ENCODE measurements around the gene GDE1. TPM values are rescaled to one million over a fixed set of nuclear protein-coding genes. Genes with fewer than 3 reads are reported as not detected.

The GDE1 gene, protein sequence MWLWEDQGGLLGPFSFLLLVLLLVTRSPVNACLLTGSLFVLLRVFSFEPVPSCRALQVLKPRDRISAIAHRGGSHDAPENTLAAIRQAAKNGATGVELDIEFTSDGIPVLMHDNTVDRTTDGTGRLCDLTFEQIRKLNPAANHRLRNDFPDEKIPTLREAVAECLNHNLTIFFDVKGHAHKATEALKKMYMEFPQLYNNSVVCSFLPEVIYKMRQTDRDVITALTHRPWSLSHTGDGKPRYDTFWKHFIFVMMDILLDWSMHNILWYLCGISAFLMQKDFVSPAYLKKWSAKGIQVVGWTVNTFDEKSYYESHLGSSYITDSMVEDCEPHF
- total RNA-seq (10 to 100 TPM; 27.9 to 30.5 TPM), polyA plus RNA-seq (39.8 TPM)

DNA sequence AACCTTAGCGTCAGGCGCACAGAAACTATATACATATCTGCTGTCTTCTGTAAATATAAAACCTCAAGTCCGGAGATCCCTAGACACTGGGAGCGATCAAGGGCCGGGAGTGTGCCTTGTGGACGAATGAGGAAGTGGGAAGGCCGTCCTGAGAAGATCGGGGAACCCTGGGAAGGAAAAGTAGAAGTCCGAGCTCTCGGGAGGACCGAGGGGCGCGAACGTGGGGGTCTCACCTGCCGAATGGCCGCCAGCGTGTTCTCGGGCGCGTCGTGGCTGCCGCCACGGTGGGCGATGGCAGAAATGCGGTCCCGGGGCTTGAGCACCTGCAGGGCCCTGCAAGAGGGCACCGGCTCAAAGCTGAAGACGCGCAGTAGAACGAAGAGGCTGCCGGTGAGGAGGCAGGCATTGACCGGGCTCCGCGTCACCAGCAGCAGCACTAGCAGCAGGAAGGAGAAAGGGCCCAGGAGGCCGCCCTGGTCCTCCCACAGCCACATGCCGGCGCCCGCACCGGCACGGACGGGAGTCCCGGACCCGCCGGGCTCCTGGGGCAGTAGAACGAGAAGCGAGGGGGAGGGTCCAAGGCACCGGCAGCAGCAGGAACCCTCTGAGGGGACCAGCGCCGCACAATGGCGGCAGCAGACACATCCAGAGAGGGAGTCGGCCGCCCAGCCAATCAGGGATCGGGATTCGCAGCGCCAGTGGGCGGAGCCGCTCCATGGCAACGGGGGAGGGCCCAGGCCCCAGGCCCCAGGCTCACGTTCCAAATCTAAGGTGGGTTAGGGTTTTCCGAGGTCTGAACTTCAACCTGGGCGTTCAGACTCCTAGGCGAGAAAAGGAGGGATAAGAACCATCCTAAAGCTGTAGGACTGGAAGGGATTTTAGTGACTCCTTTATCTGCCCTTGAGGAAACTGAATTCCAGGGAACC, at the start of gene GDE1:
GDE1 (minus strand) TSS at position 628 of the 926 bp plus-strand sequence; CDS start at position 494, 134 bp downstream.
- no peaks in the 10 kb centered on the region for H3K9me3 Mint-ChIP-seq
- peak within 1 kb of the TSS; percentile 79 for H3K27ac ChIP-seq (ENCODE audit: low read depth, low read length)
- peaks cover 37% of the 10 kb centered on the region for H3K4me1 ChIP-seq (ENCODE audit: insufficient read depth, low read length)
- H3K27ac Mint-ChIP-seq = peak within 1 kb of the TSS; percentile 85 to 100 (median 96)
- H3K27me3 ChIP-seq (ENCODE audit: insufficient read depth, low read length, poor library complexity, severe bottlenecking) = no peaks in the 10 kb centered on the region
- CTCF ChIA-PET = interaction anchor here (1.6 to 1.8 kb wide), 2 partner anchors 20 to 33 kb away, joined by 3 to 5 read pairs; partner anchors contain the start of gene VPS35L
- H3K4me1 Mint-ChIP-seq = peaks cover 53 to 81% (median 75%) of the 10 kb centered on the region in 3 donors
- peaks cover 2 to 32% (median 6%) of the 10 kb centered on the region in 3 donors for H3K36me3 Mint-ChIP-seq
- H3K36me3 ChIP-seq (ENCODE audit: insufficient read depth, low read length) = peaks cover 2% of the 10 kb centered on the region
- H3K4me3 ChIP-seq (ENCODE audit: low read length) = peak within 1 kb of the TSS; percentile 91
- no peaks in the 10 kb centered on the region for H3K9me3 ChIP-seq (ENCODE audit: low read length)
- peak; percentile 87 to 94 (median 89) for DNase-seq
- no peaks in the 10 kb centered on the region for H3K27me3 Mint-ChIP-seq
- peak within 1 kb of the TSS; percentile 90 to 99 (median 94) for H3K4me3 Mint-ChIP-seq
- POLR2A ChIA-PET = interaction anchor here (0.5 to 0.6 kb wide), 2 partner anchors 33 to 446 kb away, joined by 3 read pairs; no protein-coding TSS in a partner anchor

DNA sequence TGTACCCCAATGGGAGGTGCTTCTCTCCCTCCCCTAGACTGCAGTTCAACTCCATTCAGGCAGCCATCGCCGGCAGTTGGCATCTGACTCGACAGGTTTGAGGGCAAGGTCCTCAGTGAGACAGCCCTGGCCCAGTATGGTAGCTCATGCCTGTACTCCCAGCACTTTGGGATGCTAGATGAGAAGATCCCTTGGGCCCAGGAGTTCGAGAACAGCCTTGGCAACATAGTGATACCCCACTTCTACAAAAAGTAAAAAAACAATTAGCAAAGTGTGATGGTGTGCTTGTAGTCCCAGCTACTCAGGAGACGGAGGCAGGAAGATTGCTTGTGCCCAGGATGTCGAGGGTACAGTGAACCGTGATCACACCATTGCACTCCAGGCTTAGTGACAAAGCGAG, 45.7 kb upstream of the GDE1 start:
- no peak overlapping the region for H3K4me3 ChIP-seq (ENCODE audit: low read length)
- H3K27me3 ChIP-seq (ENCODE audit: insufficient read depth, low read length, poor library complexity, severe bottlenecking) = no peaks in the 10 kb centered on the region
- DNase-seq = no peak
- no peaks in the 10 kb centered on the region for H3K4me1 ChIP-seq (ENCODE audit: insufficient read depth, low read length)
- peaks cover 6% of the 10 kb centered on the region for H3K36me3 ChIP-seq (ENCODE audit: insufficient read depth, low read length)
- Mint-ChIP-seq H3K4me1 (peaks cover 0 to 4% (median 3%) of the 10 kb centered on the region in 3 donors), H3K27me3 (peaks cover 0 to 2% of the 10 kb centered on the region in 2 donors), H3K27ac (peak overlapping the region in 1 of 8 donors; percentile 70), H3K36me3 (peaks cover 5 to 67% (median 8%) of the 10 kb centered on the region in 3 donors), H3K9me3 (no peaks in the 10 kb centered on the region), H3K4me3 (no peak overlapping the region)
- H3K9me3 ChIP-seq (ENCODE audit: low read length) = no peaks in the 10 kb centered on the region
- no peak overlapping the region for H3K27ac ChIP-seq (ENCODE audit: low read depth, low read length)
- ChIA-PET POLR2A (no interaction called here), CTCF (interaction anchor here (1.3 to 1.4 kb wide), 2 partner anchors 8 to 340 kb away, joined by 3 to 5 read pairs; no protein-coding TSS in a partner anchor)

DNA sequence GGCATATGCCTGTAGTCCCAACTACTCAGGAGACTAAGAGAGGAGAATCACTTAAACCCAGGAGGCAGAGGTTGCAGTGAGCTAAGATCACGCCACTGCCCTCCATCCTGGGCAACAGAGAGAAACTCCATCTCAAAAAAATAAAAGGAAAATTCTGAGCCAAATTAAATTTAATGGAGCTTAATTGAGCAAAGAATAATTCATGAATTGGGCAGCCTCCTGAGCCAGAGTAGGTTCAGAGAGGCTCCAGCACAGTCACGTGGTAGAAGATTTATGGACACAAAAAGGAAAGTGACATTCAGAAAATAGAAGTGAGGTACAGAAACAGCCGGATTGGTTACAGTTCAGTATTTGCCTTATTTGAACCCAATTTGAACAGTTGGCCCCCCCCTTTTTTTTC, 44.5 kb upstream of the GDE1 start:
- Histone ChIP-seq H3K4me1 (ENCODE audit: insufficient read depth, low read length) (no peaks in the 10 kb centered on the region), H3K27me3 (ENCODE audit: insufficient read depth, low read length, poor library complexity, severe bottlenecking) (no peaks in the 10 kb centered on the region), H3K36me3 (ENCODE audit: insufficient read depth, low read length) (peaks cover 6% of the 10 kb centered on the region), H3K4me3 (ENCODE audit: low read length) (no peak overlapping the region), H3K27ac (ENCODE audit: low read depth, low read length) (no peak overlapping the region), H3K9me3 (ENCODE audit: low read length) (no peaks in the 10 kb centered on the region)
- ChIA-PET POLR2A (no interaction called here), CTCF (interaction anchor here (1.1 to 1.3 kb wide), 2 partner anchors 15 to 341 kb away, joined by 3 read pairs; no protein-coding TSS in a partner anchor)
- Mint-ChIP-seq H3K4me3 (no peak overlapping the region), H3K9me3 (no peaks in the 10 kb centered on the region), H3K36me3 (peaks cover 5 to 57% (median 8%) of the 10 kb centered on the region in 3 donors), H3K4me1 (peaks cover 0 to 9% (median 3%) of the 10 kb centered on the region in 3 donors), H3K27me3 (peaks cover 0 to 2% of the 10 kb centered on the region in 2 donors), H3K27ac (no peak overlapping the region)
- DNase-seq = no peak

DNA sequence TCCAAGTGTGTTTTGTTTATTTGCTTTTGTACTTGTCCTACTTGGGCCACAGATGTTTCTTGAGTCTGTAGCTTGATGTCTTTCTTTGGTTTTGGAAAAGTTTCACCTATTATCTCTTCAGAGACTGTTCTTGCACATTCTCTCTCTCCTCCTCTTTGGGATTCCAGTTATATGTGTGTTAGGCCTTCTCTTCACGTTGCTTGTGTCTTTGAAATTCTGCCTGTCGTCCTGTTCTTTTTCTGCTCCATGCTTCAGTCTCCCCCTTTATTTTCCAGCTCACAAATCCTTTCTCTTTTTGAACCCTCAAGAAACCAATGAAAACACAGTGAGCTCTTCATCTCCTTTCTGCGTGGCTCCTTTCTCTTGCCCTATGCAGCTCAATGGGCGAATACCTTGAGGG, 41.5 kb upstream of the GDE1 start:
- Histone ChIP-seq H3K36me3 (ENCODE audit: insufficient read depth, low read length) (no peaks in the 10 kb centered on the region), H3K4me3 (ENCODE audit: low read length) (no peak overlapping the region), H3K27me3 (ENCODE audit: insufficient read depth, low read length, poor library complexity, severe bottlenecking) (no peaks in the 10 kb centered on the region), H3K27ac (ENCODE audit: low read depth, low read length) (no peak overlapping the region), H3K9me3 (ENCODE audit: low read length) (no peaks in the 10 kb centered on the region), H3K4me1 (ENCODE audit: insufficient read depth, low read length) (no peaks in the 10 kb centered on the region)
- Mint-ChIP-seq H3K4me3 (no peak overlapping the region), H3K9me3 (no peaks in the 10 kb centered on the region), H3K36me3 (peaks cover 5 to 36% (median 5%) of the 10 kb centered on the region in 3 donors), H3K27ac (no peak overlapping the region), H3K27me3 (peaks cover 0 to 2% of the 10 kb centered on the region in 2 donors), H3K4me1 (peaks cover 4 to 16% (median 6%) of the 10 kb centered on the region in 3 donors)
- ChIA-PET POLR2A (no interaction called here), CTCF (interaction anchor here (1.5 to 3.7 kb wide), 2 partner anchors 8 to 323 kb away, joined by 6 to 14 read pairs; partner anchors contain the start of gene VPS35L)
- no peak for DNase-seq

DNA sequence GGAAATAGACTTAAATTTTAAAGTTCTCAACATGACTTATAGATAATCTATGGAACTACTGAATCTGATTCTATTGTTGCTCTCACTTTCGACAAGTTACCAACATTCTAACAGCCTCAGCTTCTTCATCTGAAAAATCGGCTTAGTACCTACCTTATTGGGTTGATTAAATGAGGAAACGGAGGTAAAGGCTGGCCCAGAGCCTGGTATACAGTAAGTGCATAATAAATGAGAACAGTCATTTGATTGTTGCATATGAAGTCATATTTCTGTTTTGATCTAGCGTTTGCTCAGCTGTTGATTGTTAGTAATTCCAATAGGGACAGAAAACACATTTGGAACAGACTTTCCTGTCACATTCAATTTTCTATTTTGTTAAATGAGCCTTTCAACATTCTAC, 38.2 kb upstream of the GDE1 start:
- H3K27ac ChIP-seq (ENCODE audit: low read depth, low read length) = no peak overlapping the region
- POLR2A ChIA-PET = no interaction called here

DNA sequence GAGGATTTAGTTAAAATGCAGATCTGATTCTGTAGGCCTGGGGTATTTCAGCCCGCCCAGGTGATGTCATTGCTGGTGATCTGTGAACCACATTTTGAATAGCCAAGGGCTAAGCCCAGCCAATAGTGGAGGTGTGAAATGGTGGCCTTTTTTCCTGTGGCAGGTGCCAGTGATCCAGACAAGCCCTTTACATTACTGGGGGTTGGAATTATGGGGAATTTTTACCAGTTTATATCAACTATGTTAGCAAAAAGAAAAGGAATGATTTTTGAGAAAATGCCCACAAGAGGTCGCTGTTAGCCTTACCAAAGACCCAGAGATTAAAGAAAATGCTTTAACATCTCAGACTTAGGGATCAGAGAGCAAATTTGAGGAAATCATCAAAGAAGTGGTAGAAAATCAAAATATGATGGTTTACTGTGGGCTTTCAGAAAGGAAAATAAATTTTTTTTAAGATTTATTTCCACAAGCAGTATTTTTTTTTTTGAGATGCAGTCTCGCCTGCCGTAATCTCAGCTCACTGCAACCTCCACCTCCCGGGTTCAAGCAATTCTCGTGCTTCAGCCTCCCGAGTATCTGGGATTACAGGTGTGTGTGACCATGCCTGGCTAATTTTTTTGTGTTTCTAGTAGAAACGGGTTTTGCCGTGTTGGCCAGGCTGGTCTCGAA, 37.5 kb upstream of the GDE1 start:
- peak overlapping the region in 2 of 8 donors; percentile 9 to 68 for H3K27ac Mint-ChIP-seq
- H3K27me3 Mint-ChIP-seq = no peaks in the 10 kb centered on the region
- no peaks in the 10 kb centered on the region for H3K9me3 Mint-ChIP-seq
- H3K36me3 Mint-ChIP-seq = peaks cover 0 to 14% (median 1%) of the 10 kb centered on the region in 3 donors
- CTCF ChIA-PET = interaction anchor here (0.7 to 2.4 kb wide), 6 partner anchors 9 to 329 kb away, joined by 3 to 9 read pairs (median 5); partner anchors contain the start of gene CCP110
- no peaks in the 10 kb centered on the region for H3K27me3 ChIP-seq (ENCODE audit: insufficient read depth, low read length, poor library complexity, severe bottlenecking)
- peak in 2 of 5 donors; percentile 40 to 45 for DNase-seq
- peak overlapping the region in 2 of 7 donors; percentile 18 to 57 for H3K4me3 Mint-ChIP-seq
- H3K4me1 ChIP-seq (ENCODE audit: insufficient read depth, low read length) = peaks cover 13% of the 10 kb centered on the region
- no peak overlapping the region for H3K27ac ChIP-seq (ENCODE audit: low read depth, low read length)
- no peaks in the 10 kb centered on the region for H3K9me3 ChIP-seq (ENCODE audit: low read length)
- no peaks in the 10 kb centered on the region for H3K36me3 ChIP-seq (ENCODE audit: insufficient read depth, low read length)
- no peak overlapping the region for H3K4me3 ChIP-seq (ENCODE audit: low read length)
- POLR2A ChIA-PET = no interaction called here
- peaks cover 25 to 34% (median 29%) of the 10 kb centered on the region in 3 donors for H3K4me1 Mint-ChIP-seq

More for the DNA sequence above, 38.2 kb upstream of the GDE1 start:
- no peak for DNase-seq
- Histone ChIP-seq H3K36me3 (ENCODE audit: insufficient read depth, low read length) (no peaks in the 10 kb centered on the region), H3K9me3 (ENCODE audit: low read length) (no peaks in the 10 kb centered on the region), H3K27me3 (ENCODE audit: insufficient read depth, low read length, poor library complexity, severe bottlenecking) (no peaks in the 10 kb centered on the region), H3K4me3 (ENCODE audit: low read length) (no peak overlapping the region), H3K4me1 (ENCODE audit: insufficient read depth, low read length) (peaks cover 8% of the 10 kb centered on the region)
- CTCF ChIA-PET = interaction anchor here (0.7 to 2.4 kb wide), 5 partner anchors 8 to 328 kb away, joined by 3 to 9 read pairs (median 5); no protein-coding TSS in a partner anchor
- no peaks in the 10 kb centered on the region for H3K9me3 Mint-ChIP-seq
- peaks cover 0 to 17% (median 1%) of the 10 kb centered on the region in 3 donors for H3K36me3 Mint-ChIP-seq
- no peak overlapping the region for H3K27ac Mint-ChIP-seq
- H3K27me3 Mint-ChIP-seq = no peaks in the 10 kb centered on the region
- no peak overlapping the region for H3K4me3 Mint-ChIP-seq
- peaks cover 20 to 29% (median 24%) of the 10 kb centered on the region in 3 donors for H3K4me1 Mint-ChIP-seq
